HCT116 (cell line): ENCODE measurements around the gene BCAS4. TPM values are rescaled to one million over a fixed set of nuclear protein-coding genes. Genes with fewer than 3 reads are reported as not detected.

Experiments used
- ATAC-seq: fragments of 200-7000 bp; cut with Tn5 transposase; 2 replicates; pipeline ENCODE4 v1.9.1; 2020; ENCODE audit warnings: mild to moderate bottlenecking, moderate library complexity
- BruUV-seq: library from RNA; stranded (reverse); fragments of 400-500 nt; replicated peaks from 2 replicates; lab custom pipeline; 2021; lab: Mats Ljungman, UMichigan
- CTCF ChIA-PET: fragments of 300-600 bp; sonication (Branson Sonifier 250); formaldehyde crosslinking; loops from one replicate; lab custom pipeline; 2021; ENCODE audit warnings: antibody characterized with exemption; lab: Charles Lee
- POLR2A ChIA-PET: fragments of 300-600, 350-600 bp; sonication (Branson Sonifier 250); formaldehyde crosslinking; loops from one replicate; lab custom pipeline; 2021; ENCODE audit warnings: antibody characterized with exemption; lab: Charles Lee
- RAD21 ChIA-PET, 2 experiments: fragments of 300-600 bp; sonication (Branson Sonifier 250); formaldehyde crosslinking; loops; one replicate each; lab custom pipeline; 2023; ENCODE audit warnings: low total read pairs in 2 of 2; ENCODE audit not compliant: uncharacterized antibody in 2 of 2, unreplicated experiment in 2 of 2, low non-redundant PET in 1 of 2; lab: Charles Lee
- DNase-seq: peaks from one replicate; pipeline ENCODE4 v3.0.0-alpha.2; 2010; ENCODE audit warnings: low read depth, low spot score
- H2AFZ ChIP-seq: fragments of 200-600 bp; shearing (Covaris generic), sonication (generic); 2 replicates; pipeline ENCODE4 v1.6.1; 2017; ENCODE audit warnings: low read depth, mixed run types, mixed read lengths, antibody characterized with exemption, low read length; ENCODE audit not compliant: poor library complexity, severe bottlenecking
- H3K27ac ChIP-seq: 2 replicates; pipeline ENCODE4 v1.5.1; 2012; ENCODE audit warnings: low read depth, low read length
- H3K27me3 ChIP-seq: fragments of 200-600 bp; sonication (generic); 2 replicates; pipeline ENCODE4 v1.6.1; 2016; ENCODE audit warnings: mixed run types, low read length, mixed read lengths; ENCODE audit not compliant: insufficient read depth
- H3K36me3 ChIP-seq, 2 experiments: fragments of 200-500 bp in 1 of 2; fragments of 200-600 bp in 1 of 2; sonication (Bioruptor generic) in 1 of 2; sonication (generic) in 1 of 2; 2 replicates each; pipeline versions ENCODE4 v1.5.1 to v1.6.1; 2014 to 2016; ENCODE audit warnings: low read length in 2 of 2, inconsistent platforms in 1 of 2, mixed read lengths in 1 of 2, mixed run types in 1 of 2; ENCODE audit not compliant: insufficient read depth in 2 of 2, control insufficient read depth in 1 of 2
- H3K4me1 ChIP-seq, 2 experiments: fragments of 200-600 bp in 1 of 2; sonication (generic) in 1 of 2; 2 replicates each; pipeline versions ENCODE4 v1.5.1 to v1.6.1; 2012 to 2017; ENCODE audit warnings: low read length in 2 of 2, inconsistent platforms in 1 of 2, mild to moderate bottlenecking in 1 of 2, mixed read lengths in 1 of 2, mixed run types in 1 of 2, moderate library complexity in 1 of 2; ENCODE audit not compliant: insufficient read depth in 2 of 2, control insufficient read depth in 1 of 2
- H3K4me2 ChIP-seq: fragments of 200-600 bp; sonication (generic); 2 replicates; pipeline ENCODE4 v1.6.1; 2017; ENCODE audit warnings: mixed run types, low read length, mixed read lengths
- H3K4me3 ChIP-seq, 2 experiments: fragments of 200-600 bp in 1 of 2; sonication (generic) in 1 of 2; replicated peaks in 1 of 2; 2 replicates each; pipeline ENCODE4 v1.5.1; 2011 to 2016; ENCODE audit warnings: low read length in 2 of 2, control low read depth in 1 of 2, low read depth in 1 of 2, mild to moderate bottlenecking in 1 of 2, mixed read lengths in 1 of 2, mixed run types in 1 of 2
- H3K79me2 ChIP-seq: fragments of 200-600 bp; sonication (generic); 2 replicates; pipeline ENCODE4 v1.6.1; 2017; ENCODE audit warnings: mild to moderate bottlenecking, mixed run types, low read length, moderate library complexity, mixed read lengths; ENCODE audit not compliant: insufficient read depth
- H3K9ac ChIP-seq: fragments of 200-600 bp; sonication (generic); 2 replicates; pipeline ENCODE4 v1.6.1; 2016; ENCODE audit warnings: low read length, mixed read lengths
- H3K9me2 ChIP-seq: fragments of 200-600 bp; sonication (generic), shearing (Covaris generic); 2 replicates; pipeline ENCODE4 v1.6.1; 2017; ENCODE audit warnings: mixed run types, mild to moderate bottlenecking, moderate library complexity; ENCODE audit not compliant: insufficient read depth
- H3K9me3 ChIP-seq, 2 experiments: fragments of 200-500 bp in 1 of 2; fragments of 200-600 bp in 1 of 2; sonication (Bioruptor generic) in 1 of 2; sonication (generic) in 1 of 2; 2 replicates each; pipeline ENCODE4 v1.6.1; 2014 to 2017; ENCODE audit warnings: low read length in 2 of 2, mixed read lengths in 2 of 2, inconsistent platforms in 1 of 2, low read depth in 1 of 2, mild to moderate bottlenecking in 1 of 2, mixed run types in 1 of 2, moderate library complexity in 1 of 2; ENCODE audit not compliant: control insufficient read depth in 1 of 2, insufficient read depth in 1 of 2
- H4K20me1 ChIP-seq: fragments of 200-600 bp; sonication (generic), shearing (Covaris generic); 2 replicates; pipeline ENCODE4 v1.6.1; 2017; ENCODE audit warnings: mixed run types, mild to moderate bottlenecking, moderate library complexity; ENCODE audit not compliant: insufficient read depth
- POLR2A ChIP-seq: IDR thresholded peaks from 2 replicates; pipeline ENCODE4 v1.7.0; 2011; ENCODE audit warnings: borderline replicate concordance; ENCODE audit not compliant: insufficient read depth, insufficient read length; ENCODE audit errors: extremely low read depth
- SP1 ChIP-seq: IDR thresholded peaks from 2 replicates; pipeline ENCODE4 v1.6.1; 2012; ENCODE audit warnings: low read depth
- SRF ChIP-seq: IDR thresholded peaks from 2 replicates; pipeline ENCODE4 v1.6.1; 2012; ENCODE audit warnings: low read depth
- TCF7L2 ChIP-seq: IDR thresholded peaks from 2 replicates; pipeline ENCODE4 v1.7.0; 2011; ENCODE audit warnings: borderline replicate concordance, inconsistent platforms; ENCODE audit not compliant: insufficient read depth, insufficient read length; ENCODE audit errors: extremely low read depth
- intact Hi-C: fragments of 100-400 bp; cut with micrococcal nuclease; formaldehyde crosslinking; loops from 2 replicates; pipeline ENCODE4 v1.10.0; 2022
- total RNA-seq: library from RNA; stranded (reverse); gene quantifications from one replicate; pipeline ENCODE4 v1.2.1, GENCODE V29; 2021; ENCODE audit not compliant: unreplicated experiment
- TF ChIP-seq, protein P1 (sequence below): IDR thresholded peaks from 2 replicates; pipeline ENCODE4 v1.6.1; 2011; ENCODE audit warnings: mild to moderate bottlenecking, low read length, moderate library complexity; ENCODE audit not compliant: insufficient replicate concordance; ENCODE audit errors: extremely low read depth

Gene BCAS4
- total RNA-seq, 1 experiment from 2014 or later = 18.9 TPM

DNA sequence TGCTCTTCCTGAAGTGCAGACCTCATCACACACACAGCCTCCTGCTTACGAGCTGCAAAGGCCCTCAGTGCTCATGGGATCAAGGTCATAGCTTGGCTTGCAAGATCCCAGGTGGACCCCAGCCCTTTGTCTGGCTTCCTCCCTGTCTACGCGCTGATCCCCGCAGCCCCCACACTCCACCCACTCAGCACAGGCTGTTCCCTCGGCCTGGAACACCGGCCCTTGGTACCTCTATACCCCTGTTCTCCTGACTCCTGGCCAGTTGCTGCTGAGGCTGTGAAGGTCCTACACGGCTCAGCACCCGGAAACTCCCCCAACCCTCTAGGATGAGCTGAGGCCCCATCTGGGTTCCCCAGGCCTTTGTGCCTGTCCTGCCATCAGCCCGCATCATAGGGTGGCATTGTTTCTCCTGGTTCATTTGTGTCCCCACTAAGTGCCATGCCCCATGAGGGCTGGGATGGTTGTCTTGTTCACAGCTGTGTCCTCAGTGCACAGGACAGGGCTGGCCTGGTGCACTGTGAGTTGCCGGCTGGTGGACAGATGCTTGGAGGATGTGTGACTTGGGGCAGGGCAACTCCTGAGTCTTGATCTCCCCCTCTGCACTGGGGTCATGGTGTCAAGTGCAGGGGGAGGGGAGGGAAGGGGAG, 79.4 kb downstream of the BCAS4 start:
- Histone ChIP-seq H3K4me2 (no peak overlapping the region), H3K79me2 (no peaks in the 10 kb centered on the region), H3K9me2 (no peaks in the 10 kb centered on the region), H3K4me3 (no peak overlapping the region), H3K27me3 (no peaks in the 10 kb centered on the region), H4K20me1 (no peaks in the 10 kb centered on the region), H2AFZ (no peak overlapping the region)
- ATAC-seq = no peak
- CTCF ChIA-PET = no interaction called here
- RAD21 ChIA-PET = no interaction called here
- TF ChIP-seq TCF7L2 (no peak), POLR2A (no peak), SRF (no peak), SP1 (no peak)
- TF ChIP-seq, protein P1, sequence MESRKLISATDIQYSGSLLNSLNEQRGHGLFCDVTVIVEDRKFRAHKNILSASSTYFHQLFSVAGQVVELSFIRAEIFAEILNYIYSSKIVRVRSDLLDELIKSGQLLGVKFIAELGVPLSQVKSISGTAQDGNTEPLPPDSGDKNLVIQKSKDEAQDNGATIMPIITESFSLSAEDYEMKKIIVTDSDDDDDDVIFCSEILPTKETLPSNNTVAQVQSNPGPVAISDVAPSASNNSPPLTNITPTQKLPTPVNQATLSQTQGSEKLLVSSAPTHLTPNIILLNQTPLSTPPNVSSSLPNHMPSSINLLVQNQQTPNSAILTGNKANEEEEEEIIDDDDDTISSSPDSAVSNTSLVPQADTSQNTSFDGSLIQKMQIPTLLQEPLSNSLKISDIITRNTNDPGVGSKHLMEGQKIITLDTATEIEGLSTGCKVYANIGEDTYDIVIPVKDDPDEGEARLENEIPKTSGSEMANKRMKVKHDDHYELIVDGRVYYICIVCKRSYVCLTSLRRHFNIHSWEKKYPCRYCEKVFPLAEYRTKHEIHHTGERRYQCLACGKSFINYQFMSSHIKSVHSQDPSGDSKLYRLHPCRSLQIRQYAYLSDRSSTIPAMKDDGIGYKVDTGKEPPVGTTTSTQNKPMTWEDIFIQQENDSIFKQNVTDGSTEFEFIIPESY = no peak
- TF ChIP-seq, all 23 proteins: peak for 0
- BruUV-seq = no TSS peak
- H3K9me3 ChIP-seq = no peaks in the 10 kb centered on the region
- no peak overlapping the region for H3K27ac ChIP-seq
- no peaks in the 10 kb centered on the region for H3K4me1 ChIP-seq
- H3K36me3 ChIP-seq = no peaks in the 10 kb centered on the region
- POLR2A ChIA-PET = no interaction called here
- no peak for DNase-seq
- intact Hi-C loops = no loop called here
- no peak overlapping the region for H3K9ac ChIP-seq
